GM23338 (cell line): ENCODE measurements around the gene TMEM37. TPM values are rescaled to one million over a fixed set of nuclear protein-coding genes. Genes with fewer than 3 reads are reported as not detected.

ENCODE experiments used
- ATAC-seq: fragments of 200-7000 bp; cut with Tn5 transposase; 3 replicates; pipeline ENCODE4 v1.9.1; 2020
- DNase-seq: peaks from one replicate; pipeline ENCODE4 v3.0.0-alpha.2; 2015; ENCODE audit warnings: low spot score
- H2AFZ ChIP-seq: fragments of 200-600 bp; sonication (generic); 2 replicates; pipeline ENCODE4 v1.8.0; 2016; ENCODE audit warnings: antibody characterized with exemption, mild to moderate bottlenecking, moderate library complexity
- H3F3A ChIP-seq: fragments of 200-600 bp; sonication (generic); replicated peaks from 2 replicates; pipeline ENCODE4 v1.8.0; 2017; ENCODE audit warnings: antibody characterized with exemption, mixed run types, low read depth
- H3K27ac ChIP-seq: fragments of 200-600 bp; sonication (generic); 2 replicates; pipeline ENCODE4 v1.6.1; 2016; ENCODE audit warnings: low read depth
- H3K27me3 ChIP-seq: fragments of 200-600 bp; sonication (generic); 2 replicates; pipeline ENCODE4 v1.8.0; 2016; ENCODE audit warnings: mild to moderate bottlenecking, mixed run types, moderate library complexity; ENCODE audit not compliant: insufficient read depth
- H3K36me3 ChIP-seq: fragments of 200-600 bp; sonication (generic); 2 replicates; pipeline ENCODE4 v1.8.0; 2016; ENCODE audit warnings: mild to moderate bottlenecking; ENCODE audit not compliant: insufficient read depth
- H3K4me1 ChIP-seq: fragments of 200-600 bp; sonication (generic); 2 replicates; pipeline ENCODE4 v1.8.0; 2016; ENCODE audit warnings: mild to moderate bottlenecking, moderate library complexity; ENCODE audit not compliant: insufficient read depth
- H3K4me2 ChIP-seq: fragments of 200-600 bp; sonication (generic); 2 replicates; pipeline ENCODE4 v1.7.1; 2017; ENCODE audit warnings: mixed run types
- H3K4me3 ChIP-seq: fragments of 200-600 bp; sonication (generic); 2 replicates; pipeline ENCODE4 v1.6.1; 2016; ENCODE audit warnings: mixed run types
- H3K79me2 ChIP-seq: fragments of 200-600 bp; sonication (generic); replicated peaks from 2 replicates; pipeline ENCODE4 v1.8.0; 2017; ENCODE audit warnings: mild to moderate bottlenecking; ENCODE audit not compliant: insufficient read depth
- H3K9me2 ChIP-seq: fragments of 200-600 bp; sonication (generic); 2 replicates; pipeline ENCODE4 v1.8.0; 2017; ENCODE audit not compliant: insufficient read depth
- H4K20me1 ChIP-seq: fragments of 200-600 bp; sonication (generic); replicated peaks from 2 replicates; pipeline ENCODE4 v1.8.0; 2017; ENCODE audit warnings: mild to moderate bottlenecking; ENCODE audit not compliant: insufficient read depth
- H3K27ac Mint-ChIP-seq: 2 replicates; pipeline ENCODE4 v1.8.0; 2020; ENCODE audit warnings: inconsistent platforms, mild to moderate bottlenecking, moderate library complexity, mixed read lengths
- H3K27me3 Mint-ChIP-seq: 3 replicates; pipeline ENCODE4 v1.8.0; 2022; ENCODE audit warnings: low read depth, mild to moderate bottlenecking, moderate library complexity, mixed read lengths, inconsistent platforms; ENCODE audit not compliant: insufficient read depth, poor library complexity
- H3K36me3 Mint-ChIP-seq: 3 replicates; pipeline ENCODE4 v1.8.0; 2021; ENCODE audit warnings: low read depth, mild to moderate bottlenecking, inconsistent platforms, moderate library complexity, mixed read lengths
- H3K4me1 Mint-ChIP-seq: 3 replicates; pipeline ENCODE4 v1.8.0; 2020; ENCODE audit warnings: mild to moderate bottlenecking, inconsistent platforms, mixed read lengths
- H3K4me3 Mint-ChIP-seq: 3 replicates; pipeline ENCODE4 v1.8.0; 2021; ENCODE audit warnings: moderate library complexity, mild to moderate bottlenecking, inconsistent platforms, mixed read lengths
- H3K9me3 Mint-ChIP-seq: 3 replicates; pipeline ENCODE4 v1.8.0; 2020; ENCODE audit warnings: moderate library complexity, mild to moderate bottlenecking, inconsistent platforms, mixed read lengths
- CREB1 ChIP-seq: fragments of 250-450 bp; sonication (Bioruptor Pico); IDR thresholded peaks from 2 replicates; pipeline ENCODE4 v1.5.0; 2020; ENCODE audit warnings: low read depth, mild to moderate bottlenecking, moderate library complexity
- ETS1 ChIP-seq: IDR thresholded peaks from 2 replicates; pipeline ENCODE4 v1.6.1; 2016; ENCODE audit warnings: antibody characterized with exemption
- EZH2 ChIP-seq: fragments of 200-600 bp; sonication (generic); IDR thresholded peaks from one replicate; pipeline ENCODE4 v1.8.0; 2017; ENCODE audit warnings: antibody characterized with exemption, mild to moderate bottlenecking, low read depth; ENCODE audit not compliant: unreplicated experiment
- EZH2phosphoT487 ChIP-seq: fragments of 200-600 bp; sonication (generic); IDR thresholded peaks from one replicate; pipeline ENCODE4 v1.8.1; 2018; ENCODE audit warnings: antibody characterized with exemption; ENCODE audit not compliant: unreplicated experiment
- JUNB ChIP-seq: IDR thresholded peaks from one replicate; pipeline ENCODE4 v1.6.1; 2016; ENCODE audit warnings: antibody characterized with exemption; ENCODE audit not compliant: unreplicated experiment
- NANOG ChIP-seq: IDR thresholded peaks from 2 replicates; pipeline ENCODE4 v1.6.1; 2016; ENCODE audit warnings: antibody characterized with exemption, borderline replicate concordance
- POLR2AphosphoS5 ChIP-seq: IDR thresholded peaks from 2 replicates; pipeline ENCODE4 v1.6.1; 2016; ENCODE audit warnings: antibody characterized with exemption, low read depth
- ZNF114 ChIP-seq: fragments of 250-450 bp; sonication (Bioruptor Pico); IDR thresholded peaks from 2 replicates; pipeline ENCODE4 v1.5.0; 2020; ENCODE audit warnings: mild to moderate bottlenecking, moderate library complexity
- ZNF331 ChIP-seq: fragments of 250-450 bp; sonication (Bioruptor Pico); IDR thresholded peaks from 2 replicates; pipeline ENCODE4 v1.5.0; 2020; ENCODE audit warnings: low read depth, mild to moderate bottlenecking, moderate library complexity
- ZNF462 ChIP-seq: fragments of 250-450 bp; sonication (Bioruptor Pico); IDR thresholded peaks from 2 replicates; pipeline ENCODE4 v1.5.0; 2020; ENCODE audit warnings: mild to moderate bottlenecking, moderate library complexity
- polyA plus RNA-seq: library from polyadenylated mRNA; unstranded; fragments of >200 nt; fragmentation: Nextera tagmentation; extraction: Ambion mirVana; gene quantifications from 2 replicates; pipeline ENCODE4 v1.2.1, GENCODE V29; 2016
- total RNA-seq: library from RNA; depleted of rRNA; stranded (reverse); fragments of >200 nt; shearing (Covaris generic); gene quantifications from 2 replicates; pipeline ENCODE4 v1.2.3, GENCODE V29; 2014

The TMEM37 gene
- total and polyA plus RNA-seq, 2 experiments from 2014 or later = 8.6 to 8.8 TPM

GRCh38 chr2:119483896-119484718, 52.5 kb downstream of the TMEM37 start:
- Histone ChIP-seq H3F3A (no peaks in the 10 kb centered on the region), H4K20me1 (no peaks in the 10 kb centered on the region), H3K4me3 (no peak overlapping the region), H3K27ac (no peak overlapping the region), H3K79me2 (no peaks in the 10 kb centered on the region), H2AFZ (no peak overlapping the region), H3K4me1 (no peaks in the 10 kb centered on the region), H3K27me3 (no peaks in the 10 kb centered on the region), H3K9me2 (no peaks in the 10 kb centered on the region), H3K4me2 (no peak overlapping the region), H3K36me3 (no peaks in the 10 kb centered on the region)
- no peak overlapping the region; the same call in 1 of the 2 replicates for H3K27ac Mint-ChIP-seq
- no peak overlapping the region for H3K4me3 Mint-ChIP-seq
- H3K4me1 Mint-ChIP-seq = peaks cover 19% of the 10 kb centered on the region
- ATAC-seq = no peak
- H3K9me3 Mint-ChIP-seq = no peaks in the 10 kb centered on the region
- DNase-seq = no peak
- no peaks in the 10 kb centered on the region for H3K36me3 Mint-ChIP-seq
- TF ChIP-seq ZNF462 (CRISPR knock-in tag) (no peak), POLR2AphosphoS5 (no peak), JUNB (no peak), CREB1 (no peak), EZH2phosphoT487 (no peak), EZH2 (no peak), ZNF331 (CRISPR knock-in tag) (no peak), ETS1 (no peak), NANOG (no peak), ZNF114 (CRISPR knock-in tag) (no peak)
- H3K27me3 Mint-ChIP-seq = peaks cover 11% of the 10 kb centered on the region
